NCI-H226 (cell line): ENCODE data around the gene TYMP.

Experiments
- DNase-seq: peaks from one replicate; pipeline ENCODE4 v3.0.0-alpha.2; 2015

The TYMP gene

DNA sequence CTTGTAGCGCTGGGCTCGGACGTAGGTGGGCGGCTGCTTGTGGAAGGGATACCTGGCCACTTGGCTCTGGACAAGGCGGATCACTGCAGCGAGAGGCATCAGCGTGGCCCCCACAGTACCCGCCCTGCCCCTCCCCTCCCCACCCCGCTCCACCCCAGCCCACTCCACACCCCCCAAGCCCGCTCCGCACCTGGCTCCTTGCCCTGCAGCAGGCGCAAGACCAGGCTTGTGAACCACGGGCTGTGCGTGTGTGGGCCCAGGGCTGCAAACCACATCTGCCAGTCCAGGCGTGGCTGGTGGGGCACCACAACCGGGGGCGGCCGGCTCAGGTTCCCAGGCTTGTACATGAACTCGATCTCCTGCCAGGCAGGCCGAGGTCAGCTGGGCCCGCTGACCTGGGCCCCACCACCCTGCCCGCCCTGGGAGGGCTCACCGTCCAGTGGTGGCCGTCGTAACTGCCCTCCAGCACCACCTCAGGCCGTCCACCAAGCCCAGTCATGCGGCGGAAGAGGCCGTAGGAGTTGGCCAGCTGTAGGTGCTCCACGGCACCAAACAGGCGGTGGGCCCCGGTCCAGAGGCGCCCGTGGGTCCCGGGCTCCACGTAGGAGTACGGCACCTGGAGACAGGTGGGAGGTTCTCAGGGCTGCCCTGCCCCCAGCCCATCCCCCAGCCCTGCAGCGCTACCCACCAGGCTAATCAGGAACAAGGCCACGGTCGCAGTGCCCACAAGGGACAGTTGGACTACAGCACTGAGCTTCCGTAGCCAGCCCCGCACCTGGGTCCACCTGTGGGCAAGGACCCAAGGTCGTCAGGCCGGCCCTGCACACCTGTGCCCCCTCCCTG lies 25.2 kb downstream of the TYMP start:
- no peak for DNase-seq

GRCh38 chr22:50503475-50504145 lies 26.2 kb downstream of the TYMP start:
- no peak for DNase-seq

GRCh38 chr22:50502628-50503474 lies 27.0 kb downstream of the TYMP start:
- DNase-seq, result no peak

DNA sequence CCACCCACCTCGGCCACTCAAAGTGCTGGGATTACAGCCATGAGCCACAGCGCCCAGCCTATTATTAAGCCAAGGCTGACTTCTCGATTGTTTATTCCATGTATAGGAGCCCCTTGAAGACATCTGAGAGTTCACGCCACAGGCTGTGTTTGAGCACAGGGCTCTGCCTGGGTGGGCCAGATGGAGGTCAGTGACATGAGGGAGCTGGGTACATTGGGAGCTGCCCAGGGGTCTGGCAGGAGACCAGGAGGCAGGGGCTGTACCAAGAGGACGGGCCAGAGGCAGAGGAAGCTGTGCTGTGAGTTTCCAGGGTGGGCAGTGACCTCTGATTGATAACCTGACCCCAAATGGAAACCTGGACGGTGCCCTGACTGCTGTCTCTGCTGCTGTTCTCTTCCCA lies 27.7 kb downstream of the TYMP start:
- no peak for DNase-seq

GRCh38 chr22:50500452-50500851 lies 29.4 kb downstream of the TYMP start:
- no peak for DNase-seq

DNA sequence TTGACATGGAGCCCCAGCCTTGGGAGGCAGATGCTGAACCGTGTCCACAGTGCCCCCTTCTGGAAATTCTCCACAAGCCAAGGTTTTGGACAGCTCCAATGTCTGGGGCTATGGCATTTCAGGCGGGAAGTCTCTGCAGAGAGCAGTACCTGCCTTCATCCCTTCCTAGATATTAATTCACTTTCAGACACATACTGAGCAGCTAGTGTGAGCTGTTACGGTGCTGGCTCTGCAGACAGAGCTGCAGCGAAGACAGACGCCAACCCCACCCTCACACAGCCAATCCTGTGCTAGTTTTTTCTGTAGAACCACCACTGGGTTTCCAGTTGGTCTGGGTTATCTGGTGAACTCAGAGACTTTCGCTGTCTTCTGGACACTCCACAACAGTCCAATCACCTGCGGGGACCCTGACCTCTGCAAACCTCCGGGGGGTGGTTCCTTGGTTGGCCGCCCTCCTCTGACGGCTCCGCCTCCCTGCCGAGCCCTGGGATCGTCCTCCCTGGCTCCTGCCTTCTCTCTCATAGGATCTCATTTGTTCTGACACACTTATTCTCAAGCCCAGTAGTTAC lies 31.4 kb downstream of the TYMP start:
- peak; percentile 26 for DNase-seq

DNA sequence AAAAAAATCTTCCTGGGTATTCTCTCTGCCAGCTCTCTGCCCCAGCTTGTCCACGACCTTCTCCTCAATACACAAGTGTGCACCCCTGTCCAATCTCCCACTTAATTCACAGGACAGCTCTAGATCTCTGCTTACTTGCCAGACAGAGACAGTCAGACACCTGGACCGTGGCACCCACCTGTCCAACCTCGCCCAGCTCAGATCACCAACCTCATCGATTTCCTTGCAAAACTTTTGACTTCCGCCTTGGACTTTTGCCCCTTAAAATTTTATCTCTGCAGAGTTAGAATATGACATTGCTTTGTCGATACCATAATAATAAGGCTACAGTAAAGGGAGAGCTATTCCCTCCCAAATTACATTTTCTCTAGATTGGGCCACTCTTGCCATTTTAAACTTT lies 32.7 kb downstream of the TYMP start:
- DNase-seq, result no peak

DNA sequence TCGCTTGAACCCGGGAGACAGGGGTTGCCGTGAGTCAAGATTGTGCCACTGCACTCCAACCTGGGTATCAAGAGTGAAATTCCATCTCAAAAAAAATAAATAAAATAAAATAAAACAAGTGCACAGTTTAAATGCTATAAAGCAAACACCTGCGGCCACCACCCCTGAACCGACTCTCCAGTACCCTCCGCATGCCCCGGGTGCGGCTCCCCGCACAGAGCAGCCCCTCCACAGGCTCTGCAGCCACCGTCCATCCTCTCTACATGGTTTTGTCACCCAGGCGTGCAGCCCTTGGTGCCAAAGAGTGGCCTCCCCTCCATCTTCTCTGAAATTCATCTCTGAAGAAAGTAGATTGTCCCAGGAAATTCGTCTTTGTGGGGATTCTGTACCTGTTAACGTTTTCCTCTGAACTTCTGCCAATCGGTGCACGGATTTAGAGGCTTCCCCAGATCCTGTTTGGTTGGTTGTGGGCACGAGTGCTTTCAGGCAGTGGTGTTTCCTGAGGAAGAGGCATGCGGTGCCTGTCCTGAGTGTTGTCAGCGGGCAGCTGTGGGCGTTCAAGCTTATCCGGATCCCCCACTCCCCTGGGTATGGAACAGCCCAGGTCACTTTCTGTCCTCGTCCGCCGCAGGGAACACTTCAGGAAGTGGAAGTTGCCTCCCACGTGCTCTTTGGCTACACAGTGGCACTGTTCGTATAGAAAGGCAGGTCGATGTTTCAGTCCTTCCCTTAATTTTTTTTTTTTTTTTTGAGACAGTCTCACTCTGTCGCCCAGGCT lies 39.1 kb downstream of the TYMP start:
- DNase-seq, result no peak

- DNase-seq, result no peak
These were observed 40.2 kb downstream of the TYMP start for GRCh38 chr22:50489363-50490243.

- no peak for DNase-seq
These were observed 40.9 kb downstream of the TYMP start for GRCh38 chr22:50488886-50489285.

DNA sequence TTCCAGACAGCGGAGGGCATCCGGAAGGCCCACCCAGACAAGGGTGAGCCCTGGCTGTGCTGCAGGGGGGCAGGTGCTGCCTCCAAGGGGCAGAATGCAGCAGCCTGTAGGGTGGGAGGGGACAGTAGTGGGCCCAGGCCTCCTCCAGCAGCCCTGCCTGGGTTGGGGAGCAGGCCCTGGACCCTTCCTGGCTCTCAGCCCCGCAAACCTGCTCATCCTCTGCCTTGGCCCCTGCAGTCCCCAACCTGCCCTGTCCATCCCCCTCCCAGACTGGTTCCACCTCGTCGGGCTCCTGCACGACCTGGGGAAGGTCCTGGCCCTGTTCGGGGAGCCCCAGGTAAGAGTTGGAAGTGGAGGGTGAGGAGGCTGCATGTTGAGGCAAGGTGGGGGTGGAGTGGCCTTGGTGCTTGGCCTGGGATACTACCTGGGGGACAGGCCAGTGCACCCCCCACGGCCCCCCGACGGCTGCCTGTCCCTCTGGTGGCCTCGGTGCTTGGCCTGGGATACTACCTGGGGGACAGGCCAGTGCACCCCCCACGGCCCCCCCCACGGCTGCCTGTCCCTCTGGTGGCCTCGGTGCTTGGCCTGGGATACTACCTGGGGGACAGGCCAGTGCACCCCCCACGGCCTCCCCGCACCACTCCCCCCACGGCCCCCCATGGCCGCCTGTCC lies 41.7 kb downstream of the TYMP start:
- DNase-seq, result no peak

DNA sequence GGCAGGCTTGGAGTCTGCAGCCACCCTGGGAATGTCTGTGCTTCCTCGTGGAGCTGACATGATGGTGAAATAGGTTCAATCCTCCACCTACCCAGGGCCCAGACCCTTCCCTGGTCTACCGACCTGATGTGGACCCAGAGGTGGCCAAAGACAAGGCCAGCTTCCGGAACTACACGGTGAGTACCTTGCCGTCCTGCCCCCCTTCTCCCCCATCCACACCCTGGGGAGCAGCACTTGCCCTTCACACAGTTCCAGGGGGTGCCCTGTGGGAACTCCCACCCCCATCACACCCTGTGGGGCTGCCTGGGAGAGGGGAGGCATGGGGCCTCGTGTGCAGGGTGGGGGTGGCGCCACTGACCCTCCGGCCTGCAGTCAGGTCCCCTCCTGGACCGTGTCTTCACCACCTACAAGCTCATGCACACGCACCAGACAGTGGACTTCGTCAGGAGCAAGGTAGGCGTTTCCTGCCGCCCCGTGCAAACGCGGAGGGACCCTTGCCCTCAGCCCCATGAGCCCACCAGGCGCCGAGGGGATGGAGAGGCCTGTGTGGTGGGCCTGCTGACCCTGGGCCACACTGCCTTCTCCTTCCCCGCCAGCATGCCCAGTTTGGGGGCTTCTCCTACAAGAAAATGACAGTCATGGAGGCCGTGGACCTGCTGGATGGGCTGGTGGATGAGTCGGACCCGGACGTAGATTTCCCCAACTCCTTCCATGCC lies 42.4 kb downstream of the TYMP start:
- DNase-seq, result no peak

DNA sequence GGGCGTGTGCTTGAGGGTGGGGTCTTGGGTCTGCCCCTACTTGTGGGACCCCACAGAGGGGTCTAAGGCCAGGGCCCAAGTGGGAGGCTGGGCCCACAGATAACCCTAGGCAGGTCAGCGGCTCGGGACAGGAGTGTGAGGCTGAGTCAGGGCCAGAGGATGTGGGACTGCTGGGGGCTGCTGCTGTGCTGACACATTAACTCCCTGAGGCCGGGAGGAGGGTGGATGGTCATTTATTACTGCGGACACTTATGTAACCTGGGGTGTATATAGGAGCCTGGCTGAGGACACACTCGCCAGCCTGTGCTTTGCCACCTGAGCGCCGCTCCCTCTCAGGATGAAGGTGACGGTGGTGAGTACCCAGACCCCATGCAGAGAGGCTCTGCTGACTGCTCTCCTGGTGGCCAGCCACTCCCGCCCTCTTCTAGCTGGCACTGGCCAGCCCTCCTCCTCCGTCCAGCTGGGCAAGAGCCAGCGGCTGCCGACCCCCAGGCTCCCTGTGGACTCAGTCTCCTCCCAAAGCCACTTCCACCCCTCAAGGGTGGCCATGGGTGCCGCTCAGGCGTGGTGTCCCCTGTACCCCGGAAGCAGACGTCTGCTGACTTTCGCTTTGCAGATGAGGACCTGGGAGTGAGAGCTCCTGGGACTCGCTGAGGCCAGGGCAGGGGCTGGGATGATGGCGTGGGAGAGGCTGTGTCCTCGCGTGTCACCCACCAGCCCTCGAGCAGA lies 43.1 kb downstream of the TYMP start, which contains the start of gene MIOX:
TSS of gene MIOX (plus strand) at position 299 of the 729 bp plus-strand sequence. CDS start at position 338, 39 bp downstream.
- no peak for DNase-seq

DNA sequence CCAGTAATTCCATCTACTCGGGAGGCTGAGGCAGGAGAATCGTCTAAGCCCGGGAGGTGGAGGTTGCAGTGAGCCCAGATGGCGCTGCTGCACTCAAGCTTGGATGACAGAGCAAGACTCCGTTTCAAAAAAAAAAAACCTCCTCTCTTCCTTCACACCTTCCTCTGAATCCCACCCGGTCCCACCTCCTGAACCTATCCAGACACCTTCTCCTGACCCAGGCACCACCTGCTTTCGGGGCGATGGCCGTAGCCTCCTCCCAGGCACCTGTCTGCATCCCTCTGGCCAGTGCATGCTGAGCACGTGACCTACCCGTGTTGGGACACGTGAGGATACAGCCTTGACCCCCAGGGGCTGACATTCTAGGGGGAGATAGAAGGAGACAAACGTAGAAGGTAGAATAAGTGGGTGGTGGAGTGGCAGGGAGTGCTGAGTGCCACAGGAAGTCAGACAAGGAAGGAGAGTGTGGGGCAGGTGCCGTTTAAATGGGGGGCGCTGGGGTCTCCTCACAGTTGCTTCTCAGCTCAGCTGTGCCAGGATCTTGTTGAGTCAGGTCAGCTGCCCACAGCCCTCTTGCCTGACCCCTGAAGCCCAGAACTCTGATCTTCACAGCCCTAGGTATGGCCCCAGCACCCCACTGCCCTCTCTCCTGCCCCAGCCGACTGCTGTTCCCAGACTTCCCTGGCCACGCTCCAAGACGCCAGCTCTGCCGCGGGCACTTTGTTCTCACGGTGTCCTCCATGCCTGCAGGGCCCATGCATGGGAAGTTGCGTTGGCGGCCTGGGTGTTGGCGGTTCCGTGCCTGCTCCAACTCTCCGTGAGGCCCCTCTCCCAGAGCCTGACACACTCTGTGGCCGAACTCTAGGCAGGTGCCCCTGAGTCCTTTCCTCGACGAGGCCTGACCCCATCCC lies 44.3 kb downstream of the TYMP start:
- no peak for DNase-seq

DNA sequence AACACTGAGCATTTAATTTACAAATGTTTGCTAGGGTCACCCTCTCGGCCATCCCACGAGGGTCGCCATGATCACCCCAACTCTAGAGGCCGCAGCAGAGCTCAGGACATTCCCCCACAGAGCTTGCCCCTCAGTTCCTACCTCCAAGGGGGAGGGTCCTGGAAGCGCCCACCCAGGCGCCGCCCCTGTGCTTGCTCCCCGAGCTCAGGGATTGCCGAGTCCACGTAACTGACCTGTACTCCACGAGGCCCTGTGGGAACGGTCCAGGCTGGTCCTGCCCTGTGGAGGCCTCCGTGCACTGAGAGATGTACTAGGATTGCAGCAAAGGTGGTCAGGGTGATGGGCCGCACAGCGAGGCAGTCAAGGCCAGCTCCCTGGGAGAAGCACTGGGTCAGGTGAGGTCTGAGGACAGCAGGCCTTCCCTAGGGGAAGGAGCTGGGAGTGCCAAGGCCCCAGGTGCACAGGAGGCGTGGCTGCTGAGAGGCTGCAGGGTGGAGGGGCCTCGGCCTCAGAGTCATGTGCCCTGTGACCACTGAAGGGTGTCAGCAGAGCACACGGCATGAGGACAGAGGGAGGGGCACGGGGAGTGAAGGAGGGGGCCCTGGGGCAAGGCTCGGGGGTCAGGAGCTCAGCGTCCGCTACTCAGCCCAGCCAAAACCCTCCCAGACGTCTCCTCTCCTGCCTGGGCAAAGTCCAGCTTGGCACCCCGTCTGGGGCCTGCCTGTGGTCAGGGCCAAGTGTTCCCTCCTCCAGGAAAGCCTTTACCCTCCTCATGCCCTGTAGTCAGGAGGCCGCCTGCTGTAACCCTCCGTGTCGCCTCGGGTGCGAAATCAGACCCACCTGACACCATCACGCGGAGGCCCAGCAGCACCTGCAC lies 45.6 kb downstream of the TYMP start:
- no peak for DNase-seq

DNA sequence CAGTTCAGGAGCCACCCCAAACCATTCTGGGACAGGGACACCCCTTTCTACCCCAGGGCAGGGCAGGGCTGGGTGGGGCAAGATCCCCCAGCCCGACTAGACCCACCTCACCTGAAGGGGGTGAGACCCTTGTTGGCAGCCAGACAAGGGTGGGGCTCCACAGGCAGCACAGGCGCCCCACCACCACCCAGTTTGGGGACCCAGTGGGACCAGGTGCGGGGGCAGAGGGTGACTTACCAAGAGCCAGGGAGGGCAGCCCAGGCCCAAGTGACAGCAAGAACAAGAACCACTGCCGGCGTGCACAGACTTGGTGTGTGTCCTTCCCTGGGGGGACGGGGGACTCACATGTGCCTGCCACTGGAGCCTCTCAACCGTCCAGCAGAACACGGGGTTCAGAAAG lies 46.3 kb downstream of the TYMP start:
- DNase-seq, result no peak

- DNase-seq, result no peak
These were observed 46.7 kb downstream of the TYMP start for GRCh38 chr22:50483106-50483505.
